Colonic mucosa (tissue), 4 donors: ENCODE measurements around the gene MTUS2. TPM values are rescaled to one million over a fixed set of nuclear protein-coding genes. Genes with fewer than 3 reads are reported as not detected.

Source experiments
- DNase-seq: peaks from one replicate; pipeline ENCODE4 v3.0.0-alpha.2; 2020
- H3K27ac ChIP-seq: fragments of 200-600 bp; one replicate; pipeline ENCODE4 v1.8.0; 2021
- H3K27me3 ChIP-seq: fragments of 200-600 bp; one replicate; pipeline ENCODE4 v1.8.0; 2021
- H3K36me3 ChIP-seq: fragments of 200-600 bp; one replicate; pipeline ENCODE4 v1.8.0; 2021
- H3K4me1 ChIP-seq: fragments of 200-600 bp; one replicate; pipeline ENCODE4 v1.8.0; 2021; ENCODE audit warnings: mild to moderate bottlenecking
- H3K4me3 ChIP-seq: fragments of 200-600 bp; one replicate; pipeline ENCODE4 v1.8.0; 2021
- H3K9ac ChIP-seq, 2 donors: one replicate each; pipeline ENCODE4 v1.7.0; 2013; ENCODE audit warnings: control low read depth in 2 of 2, low read depth in 2 of 2, low read length in 2 of 2
- H3K9me3 ChIP-seq: fragments of 200-600 bp; one replicate; pipeline ENCODE4 v1.8.0; 2021
- CTCF ChIP-seq: fragments of 200-600 bp; IDR thresholded peaks from one replicate; pipeline ENCODE4 v1.8.0; 2022; ENCODE audit warnings: antibody characterized with exemption, mild to moderate bottlenecking
- intact Hi-C: fragments of 100-400 bp; cut with DNase I; formaldehyde crosslinking; loops from one replicate; pipeline ENCODE4 v1.14.1; 2022
- total RNA-seq, 2 donors: library from RNA; stranded (reverse); fragmentation: NEBNext Ultra II Directional in 1 of 2; extraction: Animal tissue kit (Norgen Biotek cat#: 25700) in 1 of 2; gene quantifications; one replicate each; pipeline ENCODE4 v1.2.1, GENCODE V29; 2021
- donor health status: healthy.
- donor health status: DM: no; HTN: no; CAD: no.
- donor health status: DM: no; HTN: no; CAD: no.

Gene MTUS2
- total RNA-seq, 2 donors from 2014 or later, result 0.11 to 0.40 TPM

GRCh38 chr13:29255567-29255966 lies 435.4 kb downstream of the MTUS2 start:
- no peaks in the 10 kb centered on the region for H3K4me1 ChIP-seq
- DNase-seq, result no peak
- H3K4me3 ChIP-seq, result no peak overlapping the region
- no peaks in the 10 kb centered on the region for H3K9me3 ChIP-seq
- no peak overlapping the region for H3K9ac ChIP-seq
- no peak overlapping the region for H3K27ac ChIP-seq
- H3K27me3 ChIP-seq, result no peaks in the 10 kb centered on the region
- no peak for TF ChIP-seq CTCF
- no peaks in the 10 kb centered on the region for H3K36me3 ChIP-seq
- intact Hi-C loops, result no loop called here

- DNase-seq, result no peak
Observed at GRCh38 chr13:29260684-29261083, 440.5 kb downstream of the MTUS2 start.

GRCh38 chr13:29266261-29266660 lies 446.1 kb downstream of the MTUS2 start:
- intact Hi-C loops, result no loop called here
- H3K9me3 ChIP-seq, result no peaks in the 10 kb centered on the region
- H3K36me3 ChIP-seq, result no peaks in the 10 kb centered on the region
- no peak overlapping the region for H3K4me3 ChIP-seq
- TF ChIP-seq CTCF, result no peak
- no peak overlapping the region for H3K27ac ChIP-seq
- no peaks in the 10 kb centered on the region for H3K4me1 ChIP-seq
- no peak for DNase-seq
- no peaks in the 10 kb centered on the region for H3K27me3 ChIP-seq
- H3K9ac ChIP-seq, result no peak overlapping the region

More at GRCh38 chr13:29260684-29261083, 440.5 kb downstream of the MTUS2 start:
- Histone ChIP-seq H3K4me1 (no peaks in the 10 kb centered on the region), H3K36me3 (no peaks in the 10 kb centered on the region), H3K4me3 (no peak overlapping the region), H3K27me3 (no peaks in the 10 kb centered on the region), H3K9ac (no peak overlapping the region), H3K27ac (no peak overlapping the region), H3K9me3 (no peaks in the 10 kb centered on the region)
- intact Hi-C loops, result no loop called here
- TF ChIP-seq CTCF, result no peak

- no peak overlapping the region for H3K4me3 ChIP-seq
- DNase-seq, result no peak
- no peak overlapping the region for H3K9ac ChIP-seq
- intact Hi-C loops, result no loop called here
- H3K27me3 ChIP-seq, result no peaks in the 10 kb centered on the region
- H3K9me3 ChIP-seq, result no peaks in the 10 kb centered on the region
- H3K4me1 ChIP-seq, result no peaks in the 10 kb centered on the region
- no peak overlapping the region for H3K27ac ChIP-seq
- H3K36me3 ChIP-seq, result no peaks in the 10 kb centered on the region
- TF ChIP-seq CTCF, result no peak
Observed at GRCh38 chr13:29266756-29267733, 446.9 kb downstream of the MTUS2 start.

GRCh38 chr13:29270271-29270985 lies 450.3 kb downstream of the MTUS2 start:
- Histone ChIP-seq H3K27ac (no peak overlapping the region), H3K9me3 (no peaks in the 10 kb centered on the region), H3K36me3 (no peaks in the 10 kb centered on the region), H3K27me3 (no peaks in the 10 kb centered on the region), H3K4me1 (no peaks in the 10 kb centered on the region), H3K9ac (no peak overlapping the region), H3K4me3 (no peak overlapping the region)
- no peak for DNase-seq
- intact Hi-C loops, result no loop called here
- no peak for TF ChIP-seq CTCF
